ENCODE measurements around the gene MPZL3. TPM values are rescaled to one million over a fixed set of nuclear protein-coding genes. Genes with fewer than 3 reads are reported as not detected.

MPZL3 gene
- polyA plus RNA-seq, 1 of the 3 experiments (the other 2 are of a cell fraction) = 0.38 TPM

GRCh38 chr11:118294053-118294452 is 41.9 kb upstream of the MPZL3 start:
- no peaks in the 10 kb centered on the region for H3K79me2 ChIP-seq (ENCODE audit: insufficient read depth)
- no peaks in the 10 kb centered on the region for H3K4me1 ChIP-seq (ENCODE audit: control insufficient read depth in 1 of 2, insufficient read depth in 2 of 2, low read depth in 1 of 2, low read length in 1 of 2)
- POLR2A ChIA-PET = no interaction called here
- H3K9me3 ChIP-seq = 0 out of 2 replicates have a peak, but pooled peaks cover 4% of the 10 kb centered on the region
- TF ChIP-seq TEAD4 (IDR thresholded peaks at IDR 0.05; ENCODE audit: borderline replicate concordance, insufficient read depth) = no peak
- TF ChIP-seq TAF1 (IDR thresholded peaks at IDR 0.05; ENCODE audit: borderline replicate concordance, low read depth, low read length) = no peak
- no peak for TF ChIP-seq SMC3 (IDR thresholded peaks at IDR 0.05; ENCODE audit: low read depth, low read length)
- TF ChIP-seq RCOR1 (IDR thresholded peaks at IDR 0.05; ENCODE audit: low read length) = no peak
- TF ChIP-seq RAD21 (IDR thresholded peaks at IDR 0.05; ENCODE audit: low read length) = no peak
- TF ChIP-seq YY1 (IDR thresholded peaks at IDR 0.05; ENCODE audit: low read depth) = no peak
- TF ChIP-seq USF2 (IDR thresholded peaks at IDR 0.05; ENCODE audit: borderline replicate concordance, low read depth, low read length) = no peak
- no peak for TF ChIP-seq REST (IDR thresholded peaks at IDR 0.05; ENCODE audit: low read depth, low read length)
- no peak for TF ChIP-seq CTCF (IDR thresholded peaks at IDR 0.05)
- TF ChIP-seq FOXM1 (IDR thresholded peaks at IDR 0.05; ENCODE audit: low read depth) = no peak
- no peak for TF ChIP-seq NFIC (IDR thresholded peaks at IDR 0.05; ENCODE audit: borderline replicate concordance)
- no peak for TF ChIP-seq IRF3 (IDR thresholded peaks at IDR 0.05; ENCODE audit: low read depth, low read length)
- no peak for TF ChIP-seq ELF1 (IDR thresholded peaks at IDR 0.05)
- TF ChIP-seq FOXJ3 (CRISPR knock-in tag; IDR thresholded peaks at IDR 0.05) = no peak
- no peak for TF ChIP-seq GATA2 (CRISPR knock-in tag; IDR thresholded peaks at IDR 0.05)
- no peak for TF ChIP-seq TCF12 (IDR thresholded peaks at IDR 0.05)
- no peak for TF ChIP-seq USF1 (IDR thresholded peaks at IDR 0.05; ENCODE audit: borderline replicate concordance, low read depth)
- TF ChIP-seq GABPA (IDR thresholded peaks at IDR 0.05; ENCODE audit: low read depth) = no peak
- no peak for TF ChIP-seq RFX5 (IDR thresholded peaks at IDR 0.05; ENCODE audit: low read length)
- TF ChIP-seq FOSL2 (IDR thresholded peaks at IDR 0.05; ENCODE audit: borderline replicate concordance, low read depth) = no peak
- no peaks in the 10 kb centered on the region; the same call in 1 of the 2 replicates for H3K27me3 ChIP-seq (ENCODE audit: insufficient read depth)
- 13% methylated on average over 2 of the region's 2 CpGs for WGBS (ENCODE audit: low lambda C conversion rate)
- H3K36me3 ChIP-seq (replicated peaks in 1 of 2; ENCODE audit: control insufficient read depth in 1 of 2, insufficient read depth in 2 of 2, low read length in 1 of 2) = no peaks in the 10 kb centered on the region
- no peaks in the 10 kb centered on the region for H3F3A ChIP-seq (replicated peaks; ENCODE audit: insufficient read depth)
- no peaks in the 10 kb centered on the region for H3K9me2 ChIP-seq
- H3K9ac ChIP-seq = no peak overlapping the region
- no peak for DNase-seq
- no peaks in the 10 kb centered on the region for H4K20me1 ChIP-seq (ENCODE audit: insufficient read depth)
- H3K4me2 ChIP-seq = no peak overlapping the region
- CTCF ChIA-PET = interaction anchor here (1.6 kb wide), 1 partner anchor 10 kb away, joined by 4 read pairs; the partner anchor contains the start of gene CD3E
- no peak overlapping the region for H2AFZ ChIP-seq (ENCODE audit: low read depth)
- H3K27ac ChIP-seq (ENCODE audit: low read depth in 2 of 2, low read length in 1 of 2) = no peak overlapping the region
- no peak overlapping the region for H3K4me3 ChIP-seq (ENCODE audit: low read depth in 2 of 2, low read length in 1 of 2)

Data from SK-N-SH (cell line).